ENCODE data around the gene HIP1.
"Not testable (repeated sequence)": the region's sequence is repeated elsewhere in the genome, so short reads cannot be mapped to it uniquely, and the experiment has no call there.

HIP1 gene

DNA sequence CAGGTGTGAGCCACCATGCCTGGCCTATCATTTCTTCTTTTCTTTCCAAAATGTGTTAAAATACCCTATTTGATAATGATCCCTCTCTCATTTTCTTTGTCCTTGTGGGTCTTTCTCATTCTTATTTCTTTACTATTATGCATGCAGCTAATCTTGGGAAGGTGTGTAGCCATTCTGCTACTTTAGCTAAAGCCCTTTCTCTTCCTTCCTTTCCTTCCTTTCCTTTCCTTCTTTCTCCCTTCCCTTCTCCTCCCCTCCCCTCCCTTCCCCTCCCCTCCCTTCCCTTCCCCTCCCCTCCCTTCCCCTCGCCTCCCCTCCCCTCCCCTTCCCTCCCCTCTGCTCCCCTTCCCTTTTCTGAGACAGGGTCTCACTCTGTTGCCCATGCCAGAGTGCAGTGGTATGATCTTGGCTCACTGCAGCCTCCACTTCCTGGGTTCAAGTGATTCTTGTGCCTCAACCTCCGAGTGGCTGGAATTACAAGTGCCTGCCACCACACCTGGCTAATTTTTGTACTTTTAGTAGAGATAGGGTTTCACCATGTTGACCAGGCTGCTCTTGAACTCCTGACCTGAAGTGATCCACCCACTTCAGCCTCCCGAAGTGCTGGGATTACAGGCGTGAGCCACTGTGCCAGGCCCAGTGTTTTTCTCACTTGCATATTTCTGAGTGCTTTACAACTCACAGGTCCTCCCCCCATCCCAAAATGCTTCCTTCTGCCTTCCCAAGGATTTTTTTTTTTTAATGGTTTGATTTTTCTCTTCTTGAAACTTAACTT lies 42.3 kb downstream of the HIP1 start:
- Histone ChIP-seq H3K27ac (ENCODE audit: low read depth, low read length) (no peak overlapping the region), H3K4me3 (ENCODE audit: low read depth in 1 of 5, low read length in 5 of 5) (no peak overlapping the region), H3K36me3 (ENCODE audit: control insufficient read depth in 5 of 5, insufficient read depth in 5 of 5, low read length in 5 of 5) (peaks cover 0 to 14% (median 4%) of the 10 kb centered on the region in 5 donors), H3K4me1 (ENCODE audit: control insufficient read depth in 5 of 5, insufficient read depth in 5 of 5, low read length in 5 of 5) (peaks cover 0 to 9% (median 3%) of the 10 kb centered on the region in 5 donors), H3K27me3 (ENCODE audit: control insufficient read depth in 5 of 5, insufficient read depth in 4 of 5, low read length in 5 of 5) (no peaks in the 10 kb centered on the region), H3K9ac (ENCODE audit: low read length in 5 of 5) (no peak overlapping the region), H3K9me3 (ENCODE audit: control insufficient read depth in 5 of 5, low read length in 5 of 5) (no peaks in the 10 kb centered on the region)

DNA sequence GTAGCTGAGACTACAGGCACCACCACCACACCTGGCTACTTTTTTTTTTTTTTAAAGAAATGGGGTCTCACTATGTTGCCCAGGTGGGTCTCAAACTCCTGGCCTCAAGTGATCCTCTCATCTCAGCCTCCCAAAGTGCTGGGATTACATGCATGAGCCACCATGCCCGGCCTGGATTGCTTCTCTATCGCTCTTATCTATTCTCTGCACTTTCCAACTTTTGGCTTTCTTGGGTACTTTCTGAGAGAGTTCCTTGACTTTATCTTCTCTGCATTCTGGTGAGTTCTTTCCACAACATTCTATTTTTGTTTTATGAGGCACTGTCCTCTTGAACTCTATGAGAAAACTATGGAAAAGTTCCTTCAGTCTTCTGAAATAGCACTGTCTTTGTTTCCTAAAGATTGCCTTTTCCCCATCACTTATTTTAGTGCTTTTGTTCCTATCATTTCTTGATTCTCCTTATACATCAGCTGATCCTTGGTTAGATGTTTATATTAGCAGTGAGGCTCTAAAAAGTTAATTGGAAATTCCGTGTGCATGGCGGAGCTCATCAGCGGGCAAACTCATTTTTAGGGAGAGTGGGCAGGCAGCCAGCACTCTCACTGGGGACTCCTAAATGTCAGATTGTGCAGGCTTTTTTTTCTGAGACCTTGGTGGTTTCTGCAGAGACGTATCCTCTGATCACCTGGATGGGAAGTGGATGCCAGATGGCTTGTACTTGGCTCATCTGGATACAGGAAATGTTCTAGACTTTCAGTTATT lies 43.9 kb downstream of the HIP1 start:
- Histone ChIP-seq H3K4me1 (ENCODE audit: control insufficient read depth in 5 of 5, insufficient read depth in 5 of 5, low read length in 5 of 5) (peaks cover 0 to 9% (median 3%) of the 10 kb centered on the region in 5 donors), H3K9ac (ENCODE audit: low read length in 5 of 5) (no peak overlapping the region), H3K36me3 (ENCODE audit: control insufficient read depth in 5 of 5, insufficient read depth in 5 of 5, low read length in 5 of 5) (peaks cover 0 to 8% (median 0%) of the 10 kb centered on the region in 5 donors), H3K4me3 (ENCODE audit: low read depth in 1 of 5, low read length in 5 of 5) (no peak overlapping the region), H3K9me3 (ENCODE audit: control insufficient read depth in 5 of 5, low read length in 5 of 5) (no peaks in the 10 kb centered on the region), H3K27me3 (ENCODE audit: control insufficient read depth in 5 of 5, insufficient read depth in 4 of 5, low read length in 5 of 5) (no peaks in the 10 kb centered on the region), H3K27ac (ENCODE audit: low read depth, low read length) (no peak overlapping the region)

DNA sequence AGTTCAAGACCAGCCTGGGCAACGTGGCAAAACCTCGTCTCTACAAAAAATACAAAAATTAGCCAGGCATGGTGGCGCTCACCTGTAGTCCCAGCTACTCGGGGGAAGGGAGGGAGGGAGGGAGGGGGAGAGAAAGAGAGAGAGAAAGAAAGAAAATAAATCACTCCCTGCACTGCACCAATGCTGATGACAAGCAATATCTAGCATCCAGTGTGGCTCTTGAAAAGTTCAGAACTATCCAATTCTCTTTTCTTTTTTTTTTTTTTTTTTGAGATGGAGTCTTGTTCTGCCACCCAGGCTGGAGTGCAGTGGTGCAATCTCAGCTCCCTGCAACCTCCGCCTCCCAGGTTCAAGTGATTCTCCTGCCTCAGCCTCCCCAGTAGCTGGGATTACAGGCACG lies 45.1 kb downstream of the HIP1 start:
- not testable (repeated sequence) for H3K27ac ChIP-seq (ENCODE audit: low read depth, low read length)
- peaks cover 2 to 11% (median 3%) of the 10 kb centered on the region in 5 donors for H3K4me1 ChIP-seq (ENCODE audit: control insufficient read depth in 5 of 5, insufficient read depth in 5 of 5, low read length in 5 of 5)

DNA sequence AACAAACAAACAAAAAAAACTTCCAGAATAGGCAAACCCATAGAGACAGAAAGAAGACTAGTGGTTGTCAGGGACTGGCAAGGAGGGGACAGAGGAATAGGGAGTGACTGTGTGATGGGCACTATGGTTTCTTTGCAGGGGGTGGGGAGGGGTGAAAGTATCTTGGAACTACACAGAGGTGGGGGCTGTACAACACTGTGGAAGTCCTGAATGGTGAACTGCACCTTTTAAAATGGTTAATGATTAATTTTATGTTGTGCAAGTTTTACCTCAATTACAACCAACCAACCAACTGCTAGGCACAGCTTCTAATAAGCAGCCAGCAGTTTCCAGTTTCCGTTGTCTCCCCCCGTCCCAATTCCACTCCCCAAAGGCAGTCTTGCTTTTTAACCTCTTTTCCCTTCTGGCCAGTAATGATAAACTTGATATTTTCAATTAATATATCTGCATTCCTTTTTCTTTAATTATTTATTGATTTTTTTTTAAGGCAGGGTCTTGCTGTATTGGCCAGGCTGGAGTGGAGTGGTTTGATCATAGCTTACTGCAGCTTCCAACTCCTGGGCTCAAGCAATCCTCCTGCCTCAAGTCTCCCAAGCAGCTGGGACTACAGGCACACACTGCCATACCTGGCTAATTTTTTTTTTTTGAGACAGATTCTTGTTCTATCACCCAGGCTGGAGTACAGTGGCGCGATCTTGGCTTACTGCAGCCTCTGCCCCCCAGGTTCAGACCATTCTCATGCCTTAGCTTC lies 46.8 kb downstream of the HIP1 start:
- Histone ChIP-seq H3K27me3 (ENCODE audit: control insufficient read depth in 5 of 5, insufficient read depth in 4 of 5, low read length in 5 of 5) (no peaks in the 10 kb centered on the region), H3K27ac (ENCODE audit: low read depth, low read length) (no peak overlapping the region), H3K9me3 (ENCODE audit: control insufficient read depth in 5 of 5, low read length in 5 of 5) (no peaks in the 10 kb centered on the region), H3K4me1 (ENCODE audit: control insufficient read depth in 5 of 5, insufficient read depth in 5 of 5, low read length in 5 of 5) (peaks cover 3 to 17% (median 8%) of the 10 kb centered on the region in 5 donors), H3K9ac (ENCODE audit: low read length in 5 of 5) (no peak overlapping the region), H3K36me3 (ENCODE audit: control insufficient read depth in 5 of 5, insufficient read depth in 5 of 5, low read length in 5 of 5) (no peaks in the 10 kb centered on the region), H3K4me3 (ENCODE audit: low read depth in 1 of 5, low read length in 5 of 5) (no peak overlapping the region)

More for the DNA sequence above, 45.1 kb downstream of the HIP1 start:
- H3K9ac ChIP-seq (ENCODE audit: low read length in 5 of 5); H3K9me3 ChIP-seq (ENCODE audit: control insufficient read depth in 5 of 5, low read length in 5 of 5); H3K4me3 ChIP-seq (ENCODE audit: low read depth in 1 of 5, low read length in 5 of 5); H3K27me3 ChIP-seq (ENCODE audit: control insufficient read depth in 5 of 5, insufficient read depth in 4 of 5, low read length in 5 of 5); H3K36me3 ChIP-seq (ENCODE audit: control insufficient read depth in 5 of 5, insufficient read depth in 5 of 5, low read length in 5 of 5): not testable (repeated sequence)

DNA sequence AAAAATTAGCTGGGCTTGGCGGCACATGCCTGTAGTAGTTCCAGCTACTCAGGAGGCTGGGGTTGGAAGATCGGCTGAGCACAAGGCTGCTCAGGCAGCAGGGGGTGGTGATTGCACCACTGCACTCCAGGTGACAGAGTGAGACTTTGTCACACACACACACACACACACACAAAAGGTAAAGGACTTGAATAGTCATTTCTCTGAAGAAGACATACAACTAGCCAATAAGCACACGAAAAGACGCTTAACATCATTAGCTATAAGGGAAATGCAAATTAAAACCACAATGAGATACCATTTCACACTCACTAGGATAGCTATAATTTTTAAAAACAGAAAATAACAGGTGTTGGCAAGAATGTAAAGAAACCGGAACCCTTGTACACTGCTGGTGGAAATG lies 48.6 kb downstream of the HIP1 start:
- no peak overlapping the region for H3K27ac ChIP-seq (ENCODE audit: low read depth, low read length)

DNA sequence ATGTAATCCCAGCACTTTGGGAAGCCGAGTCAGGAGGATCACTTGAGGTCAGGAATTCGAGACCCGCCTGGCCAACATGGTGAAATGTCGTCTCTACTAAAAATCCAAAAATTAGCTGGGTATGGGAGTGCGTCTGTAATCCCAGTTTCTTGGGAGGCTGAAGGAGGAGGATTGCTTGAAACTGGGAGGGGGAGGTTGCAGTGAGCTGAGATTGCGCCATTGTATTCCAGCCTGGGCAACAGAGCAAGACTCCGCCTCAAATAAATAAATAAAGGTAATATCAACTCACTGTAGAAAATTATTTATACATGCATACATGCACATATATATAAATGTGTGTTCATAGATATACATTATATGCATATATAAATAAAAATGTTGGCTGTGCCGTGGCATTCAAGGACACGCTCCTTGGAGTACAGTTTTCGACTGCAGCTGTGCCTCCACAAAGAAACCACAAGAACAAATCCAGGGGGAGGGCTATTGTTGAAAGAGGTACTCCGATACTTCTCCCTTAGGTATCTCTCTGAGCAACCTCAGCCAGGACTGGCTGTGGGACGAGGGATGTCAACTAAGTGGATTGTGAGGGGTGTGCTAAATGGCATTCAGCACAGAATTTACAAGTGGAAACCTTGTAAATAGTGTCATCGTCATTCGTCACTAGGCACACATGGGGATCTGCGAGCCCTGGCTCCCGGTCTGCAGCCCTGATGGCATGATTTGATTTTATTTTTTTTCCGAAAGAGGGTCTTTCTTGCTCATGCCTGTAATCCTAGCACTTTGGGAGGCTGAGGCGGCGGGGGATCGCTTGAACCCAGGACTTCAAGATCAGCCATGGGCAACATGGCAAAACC lies 49.3 kb downstream of the HIP1 start:
- Histone ChIP-seq H3K36me3 (ENCODE audit: control insufficient read depth in 5 of 5, insufficient read depth in 5 of 5, low read length in 5 of 5) (no peaks in the 10 kb centered on the region), H3K4me1 (ENCODE audit: control insufficient read depth in 5 of 5, insufficient read depth in 5 of 5, low read length in 5 of 5) (peaks cover 0 to 9% (median 8%) of the 10 kb centered on the region in 5 donors), H3K27ac (ENCODE audit: low read depth, low read length) (no peak overlapping the region), H3K9ac (ENCODE audit: low read length in 5 of 5) (no peak overlapping the region), H3K9me3 (ENCODE audit: control insufficient read depth in 5 of 5, low read length in 5 of 5) (no peaks in the 10 kb centered on the region), H3K4me3 (ENCODE audit: low read depth in 1 of 5, low read length in 5 of 5) (no peak overlapping the region), H3K27me3 (ENCODE audit: control insufficient read depth in 5 of 5, insufficient read depth in 4 of 5, low read length in 5 of 5) (no peaks in the 10 kb centered on the region)

More for the DNA sequence above, 48.6 kb downstream of the HIP1 start:
- Histone ChIP-seq H3K36me3 (ENCODE audit: control insufficient read depth in 5 of 5, insufficient read depth in 5 of 5, low read length in 5 of 5) (no peaks in the 10 kb centered on the region), H3K9ac (ENCODE audit: low read length in 5 of 5) (no peak overlapping the region), H3K9me3 (ENCODE audit: control insufficient read depth in 5 of 5, low read length in 5 of 5) (no peaks in the 10 kb centered on the region), H3K4me1 (ENCODE audit: control insufficient read depth in 5 of 5, insufficient read depth in 5 of 5, low read length in 5 of 5) (peaks cover 2 to 12% (median 8%) of the 10 kb centered on the region in 5 donors), H3K27me3 (ENCODE audit: control insufficient read depth in 5 of 5, insufficient read depth in 4 of 5, low read length in 5 of 5) (no peaks in the 10 kb centered on the region), H3K4me3 (ENCODE audit: low read depth in 1 of 5, low read length in 5 of 5) (no peak overlapping the region)

DNA sequence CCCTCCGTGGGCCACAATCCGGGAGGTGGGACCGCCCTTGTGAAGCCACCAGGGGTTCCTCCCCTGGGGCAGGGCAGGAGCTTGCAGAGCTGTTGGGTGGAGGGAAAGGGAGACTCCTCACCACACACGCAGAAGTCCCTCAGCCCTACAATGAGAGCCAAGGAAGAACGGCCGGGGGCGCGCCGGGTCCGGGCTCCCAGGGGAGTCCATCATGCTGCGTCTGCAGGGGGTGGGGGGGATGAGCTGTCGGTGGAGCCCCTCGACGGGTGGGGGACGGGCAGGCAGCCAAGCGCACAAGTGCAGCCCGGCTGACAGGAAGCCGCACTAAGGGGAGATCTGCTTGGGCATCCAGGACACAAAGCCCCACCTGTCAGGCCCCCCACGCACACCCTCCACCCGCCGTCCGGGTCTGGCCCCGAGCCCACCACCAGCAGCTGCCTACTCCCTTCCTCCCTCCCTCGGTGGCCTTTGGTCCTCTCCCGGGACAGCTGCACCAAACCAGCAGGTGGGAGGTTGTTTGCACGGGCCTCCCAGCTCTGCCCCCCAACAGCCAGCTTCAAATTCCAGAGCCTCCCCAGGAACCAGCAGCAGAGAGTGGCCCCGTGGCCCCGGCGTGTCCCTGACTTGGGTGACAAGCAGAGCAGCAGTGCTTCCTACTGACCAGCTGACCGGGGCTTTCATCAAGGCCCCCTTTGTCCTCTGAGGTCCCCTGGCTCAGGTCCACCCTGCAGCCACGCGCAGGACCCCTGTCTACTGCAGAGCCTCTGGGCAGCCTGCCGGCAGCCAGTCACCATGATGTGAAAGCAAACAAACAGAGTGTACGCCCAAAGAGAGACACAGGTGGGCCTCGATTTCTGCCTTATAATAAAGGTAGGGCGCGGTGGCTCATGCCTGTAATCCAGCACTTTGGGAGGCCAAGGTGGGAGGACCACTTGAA lies 50.3 kb downstream of the HIP1 start:
- Histone ChIP-seq H3K9me3 (ENCODE audit: control insufficient read depth in 5 of 5, low read length in 5 of 5) (no peaks in the 10 kb centered on the region), H3K4me1 (ENCODE audit: control insufficient read depth in 5 of 5, insufficient read depth in 5 of 5, low read length in 5 of 5) (peaks cover 0 to 9% (median 8%) of the 10 kb centered on the region in 5 donors), H3K36me3 (ENCODE audit: control insufficient read depth in 5 of 5, insufficient read depth in 5 of 5, low read length in 5 of 5) (no peaks in the 10 kb centered on the region), H3K9ac (ENCODE audit: low read length in 5 of 5) (no peak overlapping the region), H3K27me3 (ENCODE audit: control insufficient read depth in 5 of 5, insufficient read depth in 4 of 5, low read length in 5 of 5) (no peaks in the 10 kb centered on the region), H3K4me3 (ENCODE audit: low read depth in 1 of 5, low read length in 5 of 5) (no peak overlapping the region), H3K27ac (ENCODE audit: low read depth, low read length) (no peak overlapping the region)

DNA sequence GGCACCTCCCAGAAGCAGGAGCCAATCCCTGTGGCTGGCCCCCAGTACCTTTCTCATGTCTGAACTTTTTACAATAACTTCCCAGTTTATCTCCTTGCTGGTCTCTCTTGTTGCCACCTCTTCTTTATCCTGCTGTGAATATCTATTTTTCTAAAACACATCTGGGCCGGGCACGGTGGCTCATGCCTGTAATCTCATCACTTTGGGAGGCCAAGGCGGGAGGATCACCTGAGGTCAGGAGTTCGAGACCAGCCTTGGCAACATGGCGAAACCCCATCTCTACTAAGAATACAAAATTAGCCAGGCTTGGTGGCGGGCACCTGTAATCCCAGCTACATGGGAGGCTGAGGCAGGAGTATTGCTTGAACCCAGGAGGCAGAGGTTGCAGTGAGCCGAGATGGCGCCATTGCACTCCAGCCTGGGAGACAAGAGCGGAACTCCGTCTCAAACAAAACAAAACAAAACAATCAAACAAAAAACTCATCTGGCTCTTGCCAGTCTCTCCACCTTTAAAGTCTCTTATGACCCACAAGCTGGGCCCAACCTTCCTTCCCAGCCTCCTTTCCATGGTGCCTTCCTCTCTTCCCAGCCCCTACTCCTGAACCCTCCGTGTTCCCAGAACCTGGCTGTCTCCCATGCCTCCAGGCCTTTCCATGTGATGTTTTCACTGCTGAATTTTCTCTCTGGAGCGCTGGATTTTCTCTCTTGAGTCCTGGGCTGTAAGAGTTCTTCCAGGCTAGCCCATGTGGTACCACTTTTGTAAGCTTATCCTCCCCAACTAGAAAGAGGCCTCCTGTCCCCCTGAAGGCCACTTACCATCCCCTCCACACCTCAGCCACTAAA lies 51.3 kb downstream of the HIP1 start:
- H3K4me3 ChIP-seq (ENCODE audit: low read depth in 1 of 5, low read length in 5 of 5) = no peak overlapping the region
- H3K27ac ChIP-seq (ENCODE audit: low read depth, low read length) = no peak overlapping the region
- H3K36me3 ChIP-seq (ENCODE audit: control insufficient read depth in 5 of 5, insufficient read depth in 5 of 5, low read length in 5 of 5) = no peaks in the 10 kb centered on the region
- H3K4me1 ChIP-seq (ENCODE audit: control insufficient read depth in 5 of 5, insufficient read depth in 5 of 5, low read length in 5 of 5) = peaks cover 0 to 9% (median 8%) of the 10 kb centered on the region in 5 donors
- H3K27me3 ChIP-seq (ENCODE audit: control insufficient read depth in 5 of 5, insufficient read depth in 4 of 5, low read length in 5 of 5) = no peaks in the 10 kb centered on the region
- no peak overlapping the region for H3K9ac ChIP-seq (ENCODE audit: low read length in 5 of 5)
- H3K9me3 ChIP-seq (ENCODE audit: control insufficient read depth in 5 of 5, low read length in 5 of 5) = no peaks in the 10 kb centered on the region
